B cell (primary cell): Measurements from ENCODE around the gene NAB1. TPM values are rescaled to one million over a fixed set of nuclear protein-coding genes. Genes with fewer than 3 reads are reported as not detected.

ENCODE experiments used
- ATAC-seq: fragments of 200-7000 bp; cut with Tn5 transposase; one replicate; pipeline ENCODE4 v1.10.0; 2021; ENCODE audit warnings: low read depth, mild to moderate bottlenecking, moderate number of reproducible peaks, moderate library complexity
- CTCF ChIA-PET: fragments of 350-600 bp; sonication (Branson Sonifier 250); formaldehyde crosslinking; loops from one replicate; lab custom pipeline; 2021; ENCODE audit warnings: antibody characterized with exemption, inconsistent platforms; lab: Charles Lee
- POLR2A ChIA-PET: fragments of 350-600 bp; sonication (Branson Sonifier 250); formaldehyde crosslinking; loops from one replicate; lab custom pipeline; 2021; ENCODE audit warnings: antibody characterized with exemption; lab: Charles Lee
- DNase-seq: peaks from one replicate; pipeline ENCODE4 v3.0.0; 2013
- H2AFZ ChIP-seq: 2 replicates; pipeline ENCODE4 v1.6.1; 2012; ENCODE audit warnings: mild to moderate bottlenecking, low read depth, low read length; ENCODE audit not compliant: insufficient read depth, poor library complexity, severe bottlenecking
- H3K27ac ChIP-seq, 2 donors: 1 replicate in 1 of 2; 2 replicates in 1 of 2; pipeline ENCODE4 v1.5.1; 2012 to 2013; ENCODE audit warnings: low read length in 2 of 2, mild to moderate bottlenecking in 2 of 2, moderate library complexity in 1 of 2
- H3K27me3 ChIP-seq, 4 experiments: fragments of 200-600 bp in 1 of 4; sonication (generic) in 1 of 4; replicated peaks in 1 of 4; 1 replicate in 2 of 4; 2 replicates in 2 of 4; pipeline versions ENCODE4 v1.6.1 to v1.7.0; 2013 to 2016; ENCODE audit warnings: low read length in 3 of 4, mild to moderate bottlenecking in 2 of 4, mixed read lengths in 1 of 4, moderate library complexity in 1 of 4; ENCODE audit not compliant: insufficient read depth in 4 of 4, control insufficient read depth in 3 of 4; ENCODE audit errors: control extremely low read depth in 1 of 4
- H3K36me3 ChIP-seq, 2 experiments: replicated peaks in 1 of 2; 1 replicate in 1 of 2; 2 replicates in 1 of 2; pipeline versions ENCODE4 v1.6.1 to v1.7.1; 2013; ENCODE audit warnings: low read length in 1 of 2; ENCODE audit not compliant: insufficient read depth in 2 of 2, control insufficient read depth in 1 of 2; ENCODE audit errors: control extremely low read depth in 1 of 2, extremely low read depth in 1 of 2
- H3K4me1 ChIP-seq, 2 donors: fragments of 200-600 bp in 1 of 2; sonication (generic) in 1 of 2; 1 replicate in 1 of 2; 2 replicates in 1 of 2; pipeline versions ENCODE4 v1.5.1 to v1.6.1; 2013 to 2017; ENCODE audit warnings: low read length in 2 of 2; ENCODE audit not compliant: control insufficient read depth in 2 of 2, insufficient read depth in 2 of 2
- H3K4me2 ChIP-seq: replicated peaks from 2 replicates; pipeline ENCODE3; 2012; ENCODE audit warnings: mild to moderate bottlenecking, low read depth, low read length; ENCODE audit not compliant: poor library complexity, severe bottlenecking
- H3K4me3 ChIP-seq, 5 experiments: fragments of 200-600 bp in 1 of 5; sonication (generic) in 1 of 5; 1 replicate in 3 of 5; 2 replicates in 2 of 5; pipeline versions ENCODE4 v1.5.1 to v1.7.0; 2011 to 2016; ENCODE audit warnings: low read length in 4 of 5, mild to moderate bottlenecking in 4 of 5, low read depth in 2 of 5, control low read depth in 1 of 5, moderate library complexity in 1 of 5; ENCODE audit not compliant: insufficient read depth in 1 of 5; ENCODE audit errors: control extremely low read depth in 1 of 5, extremely low read depth in 1 of 5
- H3K79me2 ChIP-seq: fragments of 200-600 bp; sonication (generic); one replicate; pipeline ENCODE4 v1.6.0; 2016; ENCODE audit warnings: low read length; ENCODE audit not compliant: control insufficient read depth, insufficient read depth
- H3K9ac ChIP-seq: fragments of 200-600 bp; sonication (generic); 2 replicates; pipeline ENCODE4 v1.6.1; 2017; ENCODE audit warnings: mild to moderate bottlenecking, low read length, moderate library complexity
- H3K9me3 ChIP-seq, 3 donors: one replicate each; pipeline versions ENCODE4 v1.6.1 to v1.7.1; 2013; ENCODE audit warnings: low read length in 2 of 3; ENCODE audit not compliant: control insufficient read depth in 2 of 3, insufficient read depth in 1 of 3; ENCODE audit errors: control extremely low read depth in 1 of 3
- H4K20me1 ChIP-seq: 2 replicates; pipeline ENCODE4 v1.6.0; 2012; ENCODE audit warnings: mild to moderate bottlenecking, low read length; ENCODE audit not compliant: insufficient read depth, control insufficient read depth, poor library complexity, severe bottlenecking
- H3K27ac Mint-ChIP-seq: one replicate; pipeline ENCODE4 v1.8.0; 2021; ENCODE audit warnings: mixed read lengths
- H3K27me3 Mint-ChIP-seq: one replicate; pipeline ENCODE4 v1.8.0; 2021; ENCODE audit warnings: mixed read lengths
- H3K4me1 Mint-ChIP-seq: one replicate; pipeline ENCODE4 v1.8.0; 2021; ENCODE audit warnings: mixed read lengths
- H3K4me3 Mint-ChIP-seq: one replicate; pipeline ENCODE4 v1.8.0; 2021; ENCODE audit warnings: mixed read lengths
- H3K9me3 Mint-ChIP-seq: one replicate; pipeline ENCODE4 v1.8.0; 2022; ENCODE audit warnings: mixed read lengths; ENCODE audit not compliant: insufficient read depth
- EZH2 ChIP-seq: IDR thresholded peaks from 2 replicates; pipeline ENCODE4 v1.6.1; 2012; ENCODE audit warnings: borderline replicate concordance, low read depth, mild to moderate bottlenecking, moderate library complexity, low read length; ENCODE audit not compliant: insufficient read depth, poor library complexity, severe bottlenecking
- WGBS: methylation state at CpG from one replicate; pipeline ENCODE4 v1.1.5; 2013; ENCODE audit warnings: missing lambda C conversion rate; ENCODE audit not compliant: insufficient coverage; 5-methylcytosine and 5-hydroxymethylcytosine counted together
- intact Hi-C: fragments of 100-400 bp; cut with micrococcal nuclease; formaldehyde crosslinking; loops from one replicate; pipeline ENCODE4 v1.10.0; 2022
- polyA plus RNA-seq: library from polyadenylated mRNA; depleted of rRNA; stranded (reverse); fragments of >200 nt; gene quantifications from 2 replicates; pipeline ENCODE4 v1.2.3, GENCODE V29; 2012
- total RNA-seq, 2 donors: library from RNA; stranded (reverse); fragments of 120-200 nt in 1 of 2; gene quantifications; 1 replicate in 1 of 2; 2 replicates in 1 of 2; pipeline versions ENCODE4 v1.2.3 to v1.2.4, GENCODE V29; 2013 to 2022
- TF ChIP-seq, protein P1 (sequence below): fragments of 200-600 bp; IDR thresholded peaks from one replicate; pipeline ENCODE4 v1.8.0; 2022; ENCODE audit warnings: antibody characterized with exemption, mild to moderate bottlenecking

Gene NAB1
- total and polyA plus RNA-seq, 2 donors (not counting 1 experiment from before 2014, with no cell fraction given): 6.3 to 24.9 TPM

DNA sequence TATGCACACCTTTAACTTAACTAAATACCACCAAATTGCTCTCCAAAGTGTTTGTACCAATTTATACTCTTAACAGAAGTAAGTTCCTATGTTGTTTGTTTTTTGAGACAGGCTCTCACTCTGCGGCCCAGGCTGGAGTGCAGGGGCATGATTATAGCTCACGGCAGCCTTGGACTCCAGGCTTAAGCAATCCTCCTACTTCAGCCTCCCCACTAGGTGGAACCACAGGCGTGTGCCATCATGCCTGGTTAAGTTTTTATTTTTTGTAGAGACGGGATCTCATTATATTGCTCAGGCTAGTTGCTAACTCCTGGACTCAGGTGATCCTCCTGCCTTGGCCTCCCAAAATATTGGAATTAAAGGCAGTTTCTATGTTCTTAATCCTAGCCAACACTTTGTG, 13.1 kb upstream of the NAB1 start:
- no peak overlapping the region for H3K9ac ChIP-seq
- peaks cover 7% of the 10 kb centered on the region for H3K4me1 Mint-ChIP-seq
- no peaks in the 10 kb centered on the region for H4K20me1 ChIP-seq
- TF ChIP-seq EZH2: no peak
- TF ChIP-seq, protein P1, sequence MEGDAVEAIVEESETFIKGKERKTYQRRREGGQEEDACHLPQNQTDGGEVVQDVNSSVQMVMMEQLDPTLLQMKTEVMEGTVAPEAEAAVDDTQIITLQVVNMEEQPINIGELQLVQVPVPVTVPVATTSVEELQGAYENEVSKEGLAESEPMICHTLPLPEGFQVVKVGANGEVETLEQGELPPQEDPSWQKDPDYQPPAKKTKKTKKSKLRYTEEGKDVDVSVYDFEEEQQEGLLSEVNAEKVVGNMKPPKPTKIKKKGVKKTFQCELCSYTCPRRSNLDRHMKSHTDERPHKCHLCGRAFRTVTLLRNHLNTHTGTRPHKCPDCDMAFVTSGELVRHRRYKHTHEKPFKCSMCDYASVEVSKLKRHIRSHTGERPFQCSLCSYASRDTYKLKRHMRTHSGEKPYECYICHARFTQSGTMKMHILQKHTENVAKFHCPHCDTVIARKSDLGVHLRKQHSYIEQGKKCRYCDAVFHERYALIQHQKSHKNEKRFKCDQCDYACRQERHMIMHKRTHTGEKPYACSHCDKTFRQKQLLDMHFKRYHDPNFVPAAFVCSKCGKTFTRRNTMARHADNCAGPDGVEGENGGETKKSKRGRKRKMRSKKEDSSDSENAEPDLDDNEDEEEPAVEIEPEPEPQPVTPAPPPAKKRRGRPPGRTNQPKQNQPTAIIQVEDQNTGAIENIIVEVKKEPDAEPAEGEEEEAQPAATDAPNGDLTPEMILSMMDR: no peak
- 100% methylated on average over 1 of the region's 4 CpGs for WGBS
- no peaks in the 10 kb centered on the region for H3K79me2 ChIP-seq
- no peak overlapping the region for H3K27ac ChIP-seq
- H3K4me2 ChIP-seq: no peak overlapping the region
- intact Hi-C loops: no loop called here
- peaks cover 4 to 5% of the 10 kb centered on the region in 2 donors for H3K4me1 ChIP-seq
- peak; percentile 31 for ATAC-seq
- peak; percentile 16 for DNase-seq
- H3K36me3 ChIP-seq: no peaks in the 10 kb centered on the region
- ChIA-PET POLR2A (no interaction called here), CTCF (interaction anchor here (0.9 to 1.8 kb wide), 8 partner anchors 9 to 215 kb away, joined by 3 to 8 read pairs (median 3); no protein-coding TSS in a partner anchor)
- H3K9me3 ChIP-seq: no peaks in the 10 kb centered on the region
- H3K4me3 ChIP-seq: no peak overlapping the region
- H2AFZ ChIP-seq: no peak overlapping the region
- H3K27me3 ChIP-seq: no peaks in the 10 kb centered on the region
- H3K27ac Mint-ChIP-seq: no peak overlapping the region
- H3K4me3 Mint-ChIP-seq: no peak overlapping the region
- H3K27me3 Mint-ChIP-seq: no peaks in the 10 kb centered on the region
- H3K9me3 Mint-ChIP-seq: no peaks in the 10 kb centered on the region

DNA sequence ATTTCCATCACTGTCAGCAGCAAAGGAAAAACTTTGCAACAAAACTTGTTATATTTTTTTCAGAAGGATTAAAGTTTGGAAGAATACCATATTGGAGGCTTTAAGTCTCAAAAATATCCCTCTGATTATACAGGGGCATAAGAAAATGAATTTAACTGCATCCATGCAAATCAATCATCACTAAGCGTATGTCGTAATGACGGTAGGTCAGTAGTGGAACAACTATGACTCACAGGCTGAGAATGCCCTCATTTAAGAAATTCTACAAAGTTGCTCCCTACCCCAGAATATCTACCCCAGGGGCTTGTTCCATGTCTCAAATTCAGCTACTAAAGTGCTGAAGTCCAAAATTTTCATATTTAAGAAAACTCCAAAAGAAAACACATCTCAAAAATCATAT, 12.5 kb upstream of the NAB1 start:
- ChIA-PET CTCF (interaction anchor here (1.1 to 1.8 kb wide), 6 partner anchors 8 to 214 kb away, joined by 3 to 8 read pairs (median 3); no protein-coding TSS in a partner anchor), POLR2A (no interaction called here)
- no peak for DNase-seq
- H3K27ac ChIP-seq: no peak overlapping the region
- H3K4me1 Mint-ChIP-seq: peaks cover 7% of the 10 kb centered on the region
- no peak overlapping the region for H2AFZ ChIP-seq
- H3K79me2 ChIP-seq: no peaks in the 10 kb centered on the region
- H3K27ac Mint-ChIP-seq: no peak overlapping the region
- intact Hi-C loops: no loop called here
- H3K9me3 Mint-ChIP-seq: no peaks in the 10 kb centered on the region
- 83% methylated on average over 3 of the region's 3 CpGs for WGBS
- no peak overlapping the region for H3K9ac ChIP-seq
- TF ChIP-seq, protein P1: no peak
- TF ChIP-seq EZH2: no peak
- no peaks in the 10 kb centered on the region for H4K20me1 ChIP-seq
- H3K4me1 ChIP-seq: peaks cover 4 to 5% of the 10 kb centered on the region in 2 donors
- no peaks in the 10 kb centered on the region for H3K27me3 Mint-ChIP-seq
- H3K27me3 ChIP-seq: no peaks in the 10 kb centered on the region
- H3K4me2 ChIP-seq: no peak overlapping the region
- no peak overlapping the region for H3K4me3 Mint-ChIP-seq
- no peak for ATAC-seq
- H3K9me3 ChIP-seq: no peaks in the 10 kb centered on the region
- no peaks in the 10 kb centered on the region for H3K36me3 ChIP-seq
- no peak overlapping the region for H3K4me3 ChIP-seq
